ENCODE data around the gene TBX15.

DNA sequence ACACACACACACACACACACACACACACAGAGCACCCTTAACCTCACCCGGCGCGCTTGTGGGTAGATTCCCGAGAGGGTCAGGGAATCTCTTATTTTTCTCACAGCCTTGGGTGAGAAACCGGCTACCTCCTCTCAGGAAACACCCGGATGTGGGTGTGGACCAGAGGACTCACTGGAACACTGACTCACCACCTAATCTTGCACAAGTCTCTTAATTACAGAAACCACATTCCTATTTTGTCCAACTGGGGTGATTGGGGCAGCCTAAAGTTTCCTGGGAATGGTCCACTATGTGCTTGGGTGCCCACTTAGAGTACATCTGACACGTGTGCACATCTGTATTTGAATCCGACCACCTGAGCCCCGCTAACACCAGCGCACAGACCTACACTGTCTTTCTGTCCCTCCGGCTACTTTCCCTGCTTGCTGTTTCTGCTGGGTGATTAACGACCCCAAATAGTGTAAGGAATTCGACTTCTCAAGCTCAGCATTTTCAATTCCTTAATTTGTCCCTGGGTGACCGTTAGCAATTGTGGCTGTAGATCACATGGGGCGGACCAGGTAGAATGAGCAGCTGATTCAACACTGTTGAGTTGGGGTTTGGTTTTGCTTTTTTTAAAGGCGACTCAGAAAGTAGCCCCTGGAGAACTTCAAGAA, 14.0 kb upstream of the TBX15 start:
- no peak for TF ChIP-seq TAF1 (IDR thresholded peaks at IDR 0.05; ENCODE audit: borderline replicate concordance, insufficient read depth, low read length)
- no peak for TF ChIP-seq POLR2AphosphoS5 (IDR thresholded peaks at IDR 0.05; ENCODE audit: low read depth, low read length)

Data from PFSK-1 (cell line).